Tongue (tissue), 2 donors: ENCODE data around the gene GLIS1. TPM values are rescaled to one million over a fixed set of nuclear protein-coding genes. Genes with fewer than 3 reads are reported as not detected.

Source experiments
- DNase-seq: peaks from one replicate; pipeline ENCODE4 v3.0.0-alpha.2; 2015
- total RNA-seq: library from RNA; depleted of rRNA; stranded (reverse); fragments of >200 nt; gene quantifications from one replicate; pipeline ENCODE4 v1.2.3, GENCODE V29; 2014

The GLIS1 gene
- total RNA-seq, 1 donor from 2014 or later, result 0.21 TPM

DNA sequence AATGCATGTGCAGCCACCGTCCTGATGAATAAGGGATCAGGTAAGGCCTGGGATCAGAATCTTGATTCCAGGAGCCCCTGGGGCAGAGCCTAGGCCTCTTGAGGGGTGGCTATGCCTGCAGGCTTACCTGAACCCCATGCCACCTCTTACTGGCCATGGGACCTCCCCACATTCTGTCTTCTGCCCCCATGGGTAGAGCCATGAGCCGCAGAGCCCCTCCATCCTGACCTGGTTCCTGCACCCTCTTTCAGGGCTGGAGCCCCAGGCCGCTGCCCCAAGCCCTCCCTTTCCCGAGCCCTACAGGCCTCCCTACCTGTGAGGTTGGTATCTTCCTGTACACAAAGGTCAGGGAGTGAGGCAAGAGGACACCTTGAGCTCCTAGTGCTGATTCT lies 159.0 kb downstream of the GLIS1 start:
- DNase-seq, result no peak

DNA sequence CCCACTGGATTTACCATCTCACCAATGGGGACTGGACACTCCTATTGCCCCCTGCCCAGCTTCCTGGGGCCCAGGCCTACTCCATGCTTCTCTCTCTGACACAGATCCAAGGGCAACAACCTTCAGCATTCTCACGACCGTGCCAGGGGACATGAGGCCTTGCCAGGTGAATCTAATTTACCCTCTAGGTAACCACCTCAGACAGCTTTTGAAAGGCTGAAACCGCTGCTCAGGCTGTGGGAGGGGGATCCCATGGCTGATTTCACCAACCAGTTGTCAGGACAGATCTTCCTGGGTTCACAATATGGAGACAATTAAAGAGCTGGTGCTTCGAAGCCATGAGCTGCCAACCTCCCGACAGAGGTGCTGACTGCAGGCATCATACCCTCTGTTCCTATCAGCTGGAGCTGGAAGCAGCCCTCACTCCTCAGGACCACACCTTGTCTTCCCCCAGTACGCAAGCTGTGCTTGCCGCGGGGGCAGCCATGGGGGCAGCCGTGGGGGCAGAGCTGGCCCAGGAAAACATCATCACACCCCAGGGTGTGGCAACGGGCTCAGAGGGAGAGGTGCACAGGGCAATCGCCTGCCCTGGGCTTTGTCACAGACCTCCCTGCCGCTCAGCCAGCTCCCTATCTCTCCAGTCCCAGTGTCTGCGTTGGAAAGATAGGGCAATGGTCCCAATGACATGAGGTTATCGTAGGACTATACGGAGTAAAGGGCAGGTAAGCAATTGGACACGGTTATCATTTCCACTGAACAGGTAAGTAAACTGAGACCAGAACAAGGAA lies 159.5 kb downstream of the GLIS1 start:
- no peak for DNase-seq

DNA sequence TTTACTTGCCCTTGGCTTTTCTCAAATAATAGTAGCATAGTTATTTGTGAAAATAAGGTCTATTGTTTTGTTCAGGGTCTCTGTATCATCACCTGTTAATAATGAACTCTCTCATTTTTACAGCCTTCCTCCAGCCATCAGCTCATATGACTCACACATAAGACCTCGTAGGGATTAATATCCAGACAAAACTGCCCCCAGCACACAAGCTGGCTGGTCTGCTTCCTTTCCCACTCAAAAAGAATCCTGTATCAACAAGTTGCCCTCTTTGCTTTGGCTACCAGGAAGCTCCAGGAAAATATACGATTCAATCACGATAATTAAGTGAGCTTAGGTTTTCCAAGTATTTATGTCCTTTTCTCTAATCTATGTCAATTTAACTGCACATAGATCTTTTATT lies 160.6 kb downstream of the GLIS1 start:
- DNase-seq, result no peak

DNA sequence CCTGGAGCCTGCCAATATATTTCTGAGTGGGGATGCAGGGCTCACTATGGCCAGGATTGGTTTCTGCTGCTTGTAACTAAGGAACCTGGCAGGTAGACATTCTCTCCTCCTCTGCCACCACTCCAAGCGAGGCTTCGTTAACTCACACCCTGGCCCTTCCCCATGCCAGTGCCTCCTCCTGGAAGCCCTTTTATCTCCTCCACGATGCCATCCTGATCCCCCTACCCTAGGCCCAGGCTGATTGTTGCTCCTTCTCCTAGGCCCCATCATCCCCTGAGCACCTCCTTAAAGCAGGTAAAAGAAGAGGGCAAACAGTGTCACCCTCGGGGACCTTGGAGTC lies 161.2 kb downstream of the GLIS1 start:
- DNase-seq, result no peak

DNA sequence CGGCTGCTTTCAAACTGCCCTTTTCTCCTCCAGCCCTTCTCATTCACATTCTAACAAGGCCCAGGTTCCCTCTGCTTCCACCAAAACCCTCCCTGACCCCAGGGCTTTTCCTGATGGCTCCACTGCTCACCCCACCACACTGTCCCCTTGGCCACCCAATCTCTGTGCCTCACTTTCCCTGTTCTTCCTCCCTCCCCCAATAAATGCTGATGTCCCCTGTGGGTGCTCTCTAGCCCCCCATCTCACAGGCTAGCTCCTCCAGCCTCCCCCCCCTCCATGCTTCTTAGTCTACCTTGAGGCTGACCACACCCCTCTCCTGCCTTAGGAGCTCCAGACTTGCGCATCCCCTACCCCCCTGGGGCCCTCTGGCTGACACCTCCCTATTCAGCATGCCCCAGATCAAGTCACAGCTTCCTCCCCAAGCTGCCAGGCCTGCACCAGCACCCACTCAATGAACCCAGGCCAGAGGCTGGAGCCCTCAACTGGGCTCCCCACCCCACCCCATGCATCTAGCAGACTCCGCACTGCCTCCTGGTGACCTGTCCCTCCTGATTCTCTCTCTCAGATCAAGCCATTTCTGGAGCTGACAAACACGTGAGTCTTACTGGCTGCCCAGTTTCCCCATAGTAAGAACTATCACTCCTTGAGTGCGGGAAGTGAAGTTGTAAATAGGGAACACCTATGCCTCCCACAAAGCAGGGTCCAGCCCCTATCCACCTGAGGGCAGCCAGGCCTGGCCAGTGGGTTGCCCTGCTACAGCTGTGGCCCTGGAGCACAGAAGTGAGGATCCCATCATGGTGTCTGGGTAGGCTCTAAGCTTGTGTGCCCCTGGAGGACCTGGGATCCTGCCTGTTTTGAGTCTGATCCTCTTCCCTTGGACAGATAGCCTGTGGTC lies 161.9 kb downstream of the GLIS1 start:
- DNase-seq, result no peak

DNA sequence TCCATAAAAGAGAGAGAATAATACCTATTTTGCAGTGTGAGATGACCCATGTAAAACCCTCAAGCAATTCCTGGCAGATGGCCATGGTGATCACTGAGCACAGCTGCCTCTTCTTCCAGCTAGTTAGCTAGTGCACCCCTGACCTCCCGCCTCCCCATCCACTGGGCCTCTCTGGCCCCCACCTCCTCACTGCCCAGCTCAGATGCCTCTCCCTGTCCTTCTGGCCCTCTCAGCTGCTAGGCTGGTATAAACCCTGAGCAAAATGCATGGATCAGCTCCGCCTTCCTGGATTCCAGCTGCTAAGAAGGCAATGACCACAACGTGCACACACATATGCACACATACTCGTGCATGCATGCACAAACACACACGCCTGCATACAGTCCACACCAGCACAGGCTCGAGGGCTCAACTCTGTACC lies 162.6 kb downstream of the GLIS1 start:
- DNase-seq, result peak; percentile 56

DNA sequence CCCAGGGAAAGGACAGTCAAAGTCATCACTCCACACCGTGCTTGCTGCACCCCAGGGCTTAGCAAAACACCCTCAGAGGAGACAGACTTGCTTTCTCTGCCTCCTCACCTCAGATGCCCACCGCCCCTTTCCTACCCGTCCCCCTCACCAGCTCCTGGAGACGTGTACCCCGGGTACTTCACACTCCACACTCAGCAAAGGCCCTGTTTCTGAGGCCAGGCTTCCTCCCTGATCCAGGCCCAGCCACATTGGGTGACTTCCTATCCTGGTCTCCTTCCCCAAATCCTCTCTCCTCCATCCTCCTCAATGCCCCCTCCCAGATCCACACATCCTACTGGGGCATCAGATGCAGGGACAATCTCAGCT lies 163.0 kb downstream of the GLIS1 start:
- DNase-seq, result no peak

DNA sequence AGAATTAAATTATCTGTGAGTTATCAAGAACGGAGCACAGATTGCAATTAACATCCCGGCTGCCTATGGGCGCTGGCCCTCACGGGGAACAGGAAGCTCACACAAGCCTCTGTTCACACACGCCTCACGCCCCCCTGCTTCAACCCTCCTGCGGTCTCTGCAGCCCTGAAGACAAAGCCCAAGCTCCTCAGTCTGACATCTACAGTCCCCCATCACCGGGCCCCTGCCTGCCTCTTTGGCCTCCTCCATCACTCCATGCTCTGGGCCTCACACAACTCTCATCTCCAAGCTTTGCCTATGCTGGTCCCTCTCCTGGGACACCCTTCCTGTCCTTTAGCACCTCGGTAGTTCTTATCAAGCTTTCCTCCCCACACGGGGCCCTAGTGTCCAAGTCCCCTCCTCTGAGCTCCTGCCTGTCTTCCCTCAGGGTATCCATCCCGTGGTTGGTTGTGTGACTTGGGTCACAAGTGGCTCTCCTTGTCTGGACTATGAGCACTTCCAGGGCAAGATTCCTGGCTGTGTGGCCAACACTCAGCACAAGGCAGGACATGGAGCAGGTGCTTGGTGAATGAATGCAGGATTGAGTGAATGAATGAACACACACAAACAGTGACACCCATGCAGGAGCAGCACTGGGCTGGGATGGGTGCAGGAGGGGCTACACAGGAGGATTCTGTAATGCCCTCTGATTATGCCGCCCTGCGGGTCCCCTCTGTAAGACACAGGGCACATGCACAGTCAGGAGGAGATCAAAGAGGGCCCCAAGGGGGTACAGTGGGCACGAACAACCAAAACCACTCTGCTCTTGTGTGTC lies 163.6 kb downstream of the GLIS1 start:
- no peak for DNase-seq

DNA sequence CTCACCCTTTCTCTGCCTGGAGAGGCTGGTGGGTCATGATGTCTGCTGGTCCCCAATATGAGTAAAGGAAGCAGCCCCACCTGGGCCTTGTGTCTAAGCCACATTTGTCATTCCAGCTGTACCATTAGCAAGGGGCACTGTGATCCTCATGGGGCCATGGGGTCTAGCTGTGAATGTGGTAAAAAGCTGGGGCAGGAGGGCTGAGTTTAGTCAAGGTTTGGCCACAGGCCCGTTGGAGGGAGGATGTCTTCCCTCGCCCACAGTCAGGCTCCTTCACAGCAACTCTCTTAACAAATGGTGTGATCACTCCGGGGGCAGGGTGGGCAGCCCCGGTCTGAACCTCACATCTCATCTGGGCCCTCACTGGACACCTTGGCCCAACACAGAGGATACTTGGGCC lies 164.3 kb downstream of the GLIS1 start:
- no peak for DNase-seq

DNA sequence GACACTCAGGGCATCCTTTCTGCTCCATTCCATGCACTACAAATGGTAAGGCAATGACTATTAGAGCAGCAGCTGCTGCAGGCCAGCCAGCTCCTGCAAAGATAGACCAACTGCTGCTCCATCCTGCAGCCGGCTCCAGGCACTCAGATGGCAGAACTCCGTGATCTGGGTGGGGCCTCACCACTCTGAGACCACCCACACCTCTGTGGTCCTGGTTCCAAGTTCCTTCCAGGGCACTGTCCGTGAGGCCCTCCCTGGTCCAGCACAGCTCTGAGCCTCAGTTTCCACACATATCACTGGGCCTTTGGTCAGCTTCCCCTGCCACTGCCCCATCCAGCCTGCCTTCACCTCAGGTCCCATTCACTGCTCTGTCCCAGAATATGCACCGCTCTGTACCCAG lies 165.0 kb downstream of the GLIS1 start:
- DNase-seq, result peak; percentile 53

DNA sequence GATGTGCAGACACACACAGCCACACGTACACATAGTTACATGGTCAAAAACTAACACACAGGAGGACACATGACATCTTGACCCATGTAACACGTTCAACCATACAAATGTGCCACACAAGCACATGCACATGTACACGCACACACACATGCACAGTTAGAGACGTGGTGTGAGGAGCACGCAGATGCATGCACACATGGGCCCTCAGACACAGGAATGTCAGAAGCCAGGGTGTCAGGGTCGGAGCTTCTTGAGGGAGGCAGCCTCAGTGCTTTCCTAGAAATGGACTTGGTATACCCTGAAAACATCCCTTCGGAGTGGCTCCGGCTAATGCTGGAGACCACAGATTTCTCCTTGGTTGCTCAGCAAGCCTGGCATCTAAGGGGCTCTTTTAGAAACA lies 165.4 kb downstream of the GLIS1 start:
- DNase-seq, result no peak

DNA sequence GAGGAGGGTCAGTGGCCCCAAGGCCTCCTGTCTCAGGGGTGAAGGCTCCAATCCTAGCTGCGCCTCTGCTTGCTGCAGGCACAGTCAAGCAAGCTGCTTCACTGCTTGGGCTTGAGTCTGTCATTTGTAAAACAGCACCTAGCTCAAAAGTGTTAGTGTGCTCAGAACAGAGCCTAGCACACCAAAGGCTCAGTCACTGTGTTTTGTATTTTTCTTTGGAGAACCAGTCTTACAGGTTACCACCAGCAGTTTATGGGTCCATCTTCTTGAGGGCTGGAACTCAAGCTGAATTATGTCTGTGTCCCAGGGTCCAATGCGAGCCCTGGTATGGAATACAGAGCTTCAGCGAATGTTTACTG lies 166.2 kb downstream of the GLIS1 start:
- no peak for DNase-seq

DNA sequence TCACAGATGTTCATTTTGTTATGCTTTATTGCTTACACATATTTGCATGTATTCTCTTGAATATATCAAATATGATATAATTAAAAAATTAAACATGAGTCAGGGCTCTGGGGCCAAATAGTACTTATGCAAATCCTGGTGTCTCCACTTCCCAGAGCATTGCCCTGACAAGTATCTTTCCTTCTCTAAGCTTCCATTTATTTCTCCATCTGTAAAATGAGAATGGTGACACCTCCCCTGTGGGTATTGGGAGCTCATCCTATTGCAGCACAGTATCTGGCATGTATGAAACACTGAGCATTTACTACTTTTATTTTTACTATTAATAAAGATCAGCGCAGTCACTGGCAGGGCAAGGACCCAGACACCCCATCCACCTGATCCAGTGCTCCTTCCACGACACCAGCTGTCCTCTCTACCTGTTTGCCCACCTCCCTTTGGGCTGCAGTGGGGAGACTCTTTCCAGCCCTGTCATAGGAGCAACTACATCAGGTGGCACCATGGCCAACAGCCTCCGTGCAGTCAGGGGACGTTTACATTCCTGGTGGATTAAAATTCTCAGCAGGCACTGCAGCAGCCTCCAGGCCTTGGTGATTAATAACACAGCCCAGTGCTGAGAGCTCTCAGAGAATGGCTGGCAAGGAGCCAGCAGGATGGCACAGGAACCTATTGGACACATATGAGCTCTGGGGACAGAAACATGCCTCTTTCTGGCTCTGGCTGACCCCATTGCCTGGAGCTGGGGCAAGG lies 166.7 kb downstream of the GLIS1 start:
- peak; percentile 91 for DNase-seq

DNA sequence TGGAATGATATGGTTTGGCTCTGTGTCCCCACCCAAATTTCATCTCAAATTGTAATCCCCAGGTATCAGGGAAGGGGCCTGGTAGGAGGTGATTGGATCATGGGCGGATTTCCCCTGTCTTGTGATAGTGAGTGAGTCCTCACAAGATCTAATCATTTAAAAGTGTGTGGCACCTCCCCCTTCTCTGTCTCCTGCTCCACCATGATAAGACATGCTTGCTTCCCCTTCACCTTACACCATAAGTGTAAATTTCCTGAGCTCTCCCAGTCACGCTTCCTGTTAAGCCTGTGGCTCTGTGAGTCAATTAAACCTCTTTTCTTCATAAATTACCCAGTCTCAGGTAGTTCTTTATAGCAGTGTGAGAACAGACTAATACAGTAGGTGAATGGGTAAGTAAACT lies 170.4 kb downstream of the GLIS1 start:
- no peak for DNase-seq

DNA sequence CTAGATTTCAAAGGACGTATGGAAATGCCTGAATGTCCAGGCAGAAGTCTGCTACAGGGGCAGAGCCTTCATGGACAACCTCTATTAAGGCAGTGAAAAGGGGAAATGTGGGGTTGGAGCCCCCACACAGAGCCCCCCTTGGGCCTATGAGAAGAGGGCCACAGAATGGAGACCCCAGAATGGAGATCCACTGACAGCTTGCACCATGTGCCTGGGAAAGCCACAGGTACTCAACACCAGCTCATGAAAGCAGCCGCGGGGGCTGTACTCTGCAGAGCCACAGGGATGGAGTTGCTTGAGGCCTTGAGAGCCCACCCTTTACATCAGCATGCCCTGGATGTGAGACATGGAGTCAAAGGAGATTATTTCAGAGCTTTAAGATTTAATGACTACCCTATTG lies 171.1 kb downstream of the GLIS1 start:
- DNase-seq, result no peak

DNA sequence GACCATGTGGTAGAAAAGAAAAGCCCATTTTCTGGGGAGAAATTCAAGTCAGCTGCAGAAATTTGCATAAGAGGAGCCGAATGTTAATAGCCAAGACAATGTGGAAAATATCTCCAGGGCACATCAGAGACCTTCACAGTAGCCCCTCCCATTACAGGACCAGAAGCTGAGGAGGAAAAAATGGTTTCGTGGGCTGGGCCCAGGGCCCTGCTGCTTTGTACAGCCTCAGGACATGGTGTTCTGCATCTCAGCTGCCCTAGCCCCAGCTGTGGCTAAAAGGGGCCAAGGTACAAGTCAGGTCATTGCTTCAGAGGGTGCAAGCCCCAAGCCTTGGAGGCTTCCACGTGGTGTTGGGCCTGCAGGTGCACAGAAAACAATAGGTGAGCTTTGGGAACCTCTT lies 171.5 kb downstream of the GLIS1 start:
- DNase-seq, result no peak

DNA sequence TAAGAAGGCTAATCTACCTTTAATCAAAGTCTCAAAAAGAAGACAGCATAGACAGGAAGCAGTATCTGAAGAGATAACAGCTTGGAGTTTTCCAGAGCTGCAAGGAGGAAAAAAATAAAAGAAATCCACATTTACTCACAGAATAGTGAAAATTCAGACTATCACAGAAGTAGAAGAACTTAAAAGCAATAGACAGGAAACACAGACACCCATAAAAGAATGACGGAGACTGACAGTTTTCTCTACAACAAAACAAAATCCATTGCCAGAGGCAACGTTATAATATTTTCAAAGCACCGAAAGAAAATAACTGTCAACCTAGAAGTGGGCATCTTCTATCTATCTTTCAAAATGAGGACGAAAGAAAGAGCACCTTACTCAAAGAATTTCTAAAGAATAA lies 175.4 kb downstream of the GLIS1 start:
- no peak for DNase-seq

DNA sequence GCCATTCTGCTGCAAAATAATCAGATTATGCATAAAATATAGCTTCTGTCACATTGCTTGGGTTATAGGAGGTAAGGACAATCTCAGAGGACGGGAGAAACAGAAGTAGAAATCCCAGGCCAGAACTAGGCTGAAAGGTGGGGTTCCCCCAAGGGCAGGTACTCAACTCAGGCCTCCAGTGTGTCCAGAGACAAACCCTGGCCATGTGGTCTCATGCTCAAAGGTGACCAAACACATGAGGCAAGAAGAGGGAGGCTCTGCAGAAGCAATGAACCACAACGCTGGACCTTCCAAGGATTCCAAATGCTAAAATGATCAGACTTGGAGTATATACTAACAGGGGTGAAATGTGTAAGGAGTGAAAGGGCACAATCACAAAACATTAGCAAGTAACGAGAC lies 176.0 kb downstream of the GLIS1 start:
- DNase-seq, result no peak

DNA sequence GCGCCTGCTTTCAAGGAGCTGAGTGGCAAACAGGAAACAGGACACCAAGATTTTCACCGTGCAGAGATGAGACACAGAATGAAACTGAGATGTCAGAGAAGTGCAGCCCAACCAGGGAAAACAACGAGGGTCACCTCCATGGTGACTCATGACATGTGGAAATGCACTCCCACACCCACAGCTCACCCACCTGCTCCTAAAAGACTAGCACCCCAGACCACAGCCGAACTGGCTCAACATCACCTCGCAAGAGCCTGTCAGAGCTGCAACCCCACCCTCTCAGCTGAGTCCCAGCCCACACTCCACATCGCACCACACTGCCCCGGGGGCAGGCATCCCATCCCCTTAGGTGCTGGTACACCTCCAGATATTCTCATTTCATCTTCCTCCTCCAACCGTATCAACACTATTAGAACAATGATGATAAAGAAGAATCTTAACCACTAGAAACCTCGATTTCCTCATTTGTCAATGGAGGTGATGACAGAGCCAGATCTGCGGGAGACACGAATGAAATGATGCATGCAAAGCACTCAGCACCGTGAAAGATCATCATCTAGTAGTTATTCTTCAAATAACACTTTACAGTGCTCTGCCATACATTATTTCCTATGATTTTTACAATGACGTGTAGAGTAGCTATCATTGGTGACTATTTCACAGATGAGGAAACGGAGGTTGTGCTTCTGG lies 176.5 kb downstream of the GLIS1 start:
- no peak for DNase-seq

DNA sequence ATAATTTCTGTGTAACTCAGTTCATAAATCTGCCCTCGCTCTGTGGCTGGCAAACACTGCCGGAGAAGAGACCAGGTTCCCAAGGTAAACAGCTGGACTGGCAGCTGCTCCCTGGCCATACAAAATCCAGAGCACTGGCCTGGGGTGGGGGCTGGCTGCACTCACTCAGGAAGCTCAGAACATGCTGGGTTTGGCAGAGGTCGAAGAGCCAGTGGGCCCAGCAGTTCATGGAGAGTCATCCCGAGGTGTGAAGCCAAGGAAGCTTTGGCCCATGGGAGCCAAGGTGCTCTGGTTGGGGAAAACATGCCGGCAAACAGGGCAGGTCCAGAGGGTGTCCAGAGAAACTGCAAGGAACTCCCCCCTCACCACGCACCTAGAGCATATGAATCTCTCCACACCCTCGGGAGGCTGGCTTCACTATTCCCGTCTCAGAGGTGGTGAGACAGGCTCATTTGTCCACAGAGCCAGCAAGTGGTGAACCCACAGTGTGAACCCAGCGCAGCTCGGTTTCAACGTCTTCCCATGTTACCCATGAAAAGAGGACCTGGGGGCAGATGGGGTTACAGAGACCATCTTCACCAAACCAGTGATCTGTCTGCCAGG lies 177.4 kb downstream of the GLIS1 start:
- DNase-seq, result no peak
